Hepatocyte (in vitro differentiated cells): Measurements from ENCODE around the gene NBAS.

Experiments used
- EZH2 ChIP-seq: fragments of 200-600 bp; sonication (generic); IDR thresholded peaks from 2 replicates; pipeline ENCODE4 v1.6.1; 2016; ENCODE audit warnings: antibody characterized with exemption, mild to moderate bottlenecking, borderline replicate concordance
- TF ChIP-seq, protein P1 (sequence below): fragments of 200-600 bp; sonication (generic); IDR thresholded peaks from 2 replicates; pipeline ENCODE4 v1.5.1; 2016; ENCODE audit warnings: antibody characterized with exemption, mild to moderate bottlenecking; ENCODE audit not compliant: poor library complexity

GRCh38 chr2:15133461-15133860 lies 427.7 kb downstream of the NBAS start:
- TF ChIP-seq, protein P1, sequence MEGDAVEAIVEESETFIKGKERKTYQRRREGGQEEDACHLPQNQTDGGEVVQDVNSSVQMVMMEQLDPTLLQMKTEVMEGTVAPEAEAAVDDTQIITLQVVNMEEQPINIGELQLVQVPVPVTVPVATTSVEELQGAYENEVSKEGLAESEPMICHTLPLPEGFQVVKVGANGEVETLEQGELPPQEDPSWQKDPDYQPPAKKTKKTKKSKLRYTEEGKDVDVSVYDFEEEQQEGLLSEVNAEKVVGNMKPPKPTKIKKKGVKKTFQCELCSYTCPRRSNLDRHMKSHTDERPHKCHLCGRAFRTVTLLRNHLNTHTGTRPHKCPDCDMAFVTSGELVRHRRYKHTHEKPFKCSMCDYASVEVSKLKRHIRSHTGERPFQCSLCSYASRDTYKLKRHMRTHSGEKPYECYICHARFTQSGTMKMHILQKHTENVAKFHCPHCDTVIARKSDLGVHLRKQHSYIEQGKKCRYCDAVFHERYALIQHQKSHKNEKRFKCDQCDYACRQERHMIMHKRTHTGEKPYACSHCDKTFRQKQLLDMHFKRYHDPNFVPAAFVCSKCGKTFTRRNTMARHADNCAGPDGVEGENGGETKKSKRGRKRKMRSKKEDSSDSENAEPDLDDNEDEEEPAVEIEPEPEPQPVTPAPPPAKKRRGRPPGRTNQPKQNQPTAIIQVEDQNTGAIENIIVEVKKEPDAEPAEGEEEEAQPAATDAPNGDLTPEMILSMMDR = no peak
- TF ChIP-seq EZH2 = no peak
